Tibial nerve (tissue), 4 donors: Measurements from ENCODE around the gene SPAG8. TPM values are rescaled to one million over a fixed set of nuclear protein-coding genes. Genes with fewer than 3 reads are reported as not detected.

Experiments used
- DNase-seq, 2 donors: peaks; one replicate each; pipeline ENCODE4 v3.0.0-alpha.2; 2019; ENCODE audit warnings: low spot score in 2 of 2
- H3K27ac ChIP-seq, 4 donors: fragments of 200-600 bp; sonication (generic) in 3 of 4; one replicate each; pipeline ENCODE4 v1.5.1; 2017 to 2019; ENCODE audit warnings: mild to moderate bottlenecking in 1 of 4
- H3K27me3 ChIP-seq, 2 donors: fragments of 200-600 bp; sonication (generic) in 1 of 2; one replicate each; pipeline versions ENCODE4 v1.5.1 to v1.6.0; 2017 to 2019
- H3K36me3 ChIP-seq, 3 donors: fragments of 200-600 bp; sonication (generic); one replicate each; pipeline ENCODE4 v1.5.1; 2018 to 2019
- H3K4me1 ChIP-seq, 4 donors: fragments of 200-600 bp; sonication (generic) in 3 of 4; one replicate each; pipeline ENCODE4 v1.5.1; 2017 to 2019
- H3K4me3 ChIP-seq, 4 donors: fragments of 200-600 bp; sonication (generic) in 3 of 4; one replicate each; pipeline ENCODE4 v1.5.1; 2017 to 2019; ENCODE audit warnings: mild to moderate bottlenecking in 1 of 4, moderate library complexity in 1 of 4
- H3K9me3 ChIP-seq, 4 donors: fragments of 200-600 bp; sonication (generic) in 3 of 4; one replicate each; pipeline ENCODE4 v1.5.1; 2017 to 2019
- EP300 ChIP-seq, 2 donors: sonication (generic); formaldehyde crosslinking; IDR thresholded peaks; one replicate each; pipeline ENCODE4 v1.6.1; 2017; ENCODE audit warnings: antibody characterized with exemption in 2 of 2, mild to moderate bottlenecking in 1 of 2
- POLR2A ChIP-seq, 2 donors: fragments of 450-650 bp; IDR thresholded peaks; one replicate each; pipeline ENCODE4 v1.6.1; 2017; ENCODE audit warnings: antibody characterized with exemption in 2 of 2, mild to moderate bottlenecking in 2 of 2, moderate library complexity in 2 of 2
- WGBS, 2 donors: methylation state at CpG; one replicate each; pipeline ENCODE4 v1.1.5; 2018; 5-methylcytosine and 5-hydroxymethylcytosine counted together
- small RNA-seq: library from RNA; depleted of rRNA; stranded (forward); fragments of <200 nt; gene quantifications from one replicate; pipeline ENCODE3, GENCODE V24; 2016
- total RNA-seq, 4 donors: library from RNA; depleted of rRNA; stranded (reverse); fragments of >200 nt; gene quantifications; one replicate each; pipeline ENCODE4 v1.1.0, GENCODE V29; 2016
- TF ChIP-seq, protein P1 (sequence below), 5 experiments: fragments of 200-600 bp in 3 of 5; fragments of 450-650 bp in 2 of 5; sonication (generic) in 3 of 5; IDR thresholded peaks; one replicate each; pipeline ENCODE4 v1.5.1; 2016 to 2019; ENCODE audit warnings: antibody characterized with exemption in 5 of 5, mild to moderate bottlenecking in 3 of 5, moderate library complexity in 2 of 5

Gene SPAG8
- total RNA-seq, 4 donors from 2014 or later, result 2.6 to 4.0 (median 3.5) TPM

DNA sequence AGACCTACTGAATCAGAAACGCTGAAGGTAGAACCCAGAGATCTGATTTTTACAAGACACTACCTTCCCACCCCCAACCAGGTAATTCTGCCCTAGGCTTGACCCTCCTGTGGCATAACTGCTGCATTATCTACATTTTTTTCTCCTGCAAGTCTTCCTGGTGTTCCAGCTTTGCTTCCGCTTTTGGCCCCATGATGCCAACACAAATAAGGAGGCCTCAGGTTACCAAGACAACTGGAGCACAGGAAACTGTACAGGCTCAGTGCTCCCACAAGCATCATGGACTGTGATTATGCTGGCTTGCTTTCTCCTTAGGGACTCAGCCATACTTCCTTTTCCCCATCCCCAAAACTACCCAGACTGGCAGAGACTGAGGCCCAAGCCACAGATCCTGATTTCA, 51.4 kb downstream of the SPAG8 start:
- peak overlapping the region in 1 of 4 donors; percentile 4 for H3K27ac ChIP-seq
- 71 to 72% methylated on average over 2 of the region's 2 CpGs for WGBS, 2 donors

GRCh38 chr9:35759795-35760194, 52.3 kb downstream of the SPAG8 start:
- Histone ChIP-seq H3K9me3 (no peaks in the 10 kb centered on the region), H3K4me1 (peaks cover 0 to 55% (median 15%) of the 10 kb centered on the region in 4 donors), H3K4me3 (no peak overlapping the region), H3K27me3 (no peaks in the 10 kb centered on the region), H3K36me3 (peaks cover 0 to 7% (median 0%) of the 10 kb centered on the region in 3 donors), H3K27ac (no peak overlapping the region)
- 95% methylated on average over 4 of the region's 4 CpGs for WGBS, 2 donors
- no peak for DNase-seq
- no peak for TF ChIP-seq EP300 (IDR thresholded peaks at IDR 0.05)
- TF ChIP-seq, protein P1, sequence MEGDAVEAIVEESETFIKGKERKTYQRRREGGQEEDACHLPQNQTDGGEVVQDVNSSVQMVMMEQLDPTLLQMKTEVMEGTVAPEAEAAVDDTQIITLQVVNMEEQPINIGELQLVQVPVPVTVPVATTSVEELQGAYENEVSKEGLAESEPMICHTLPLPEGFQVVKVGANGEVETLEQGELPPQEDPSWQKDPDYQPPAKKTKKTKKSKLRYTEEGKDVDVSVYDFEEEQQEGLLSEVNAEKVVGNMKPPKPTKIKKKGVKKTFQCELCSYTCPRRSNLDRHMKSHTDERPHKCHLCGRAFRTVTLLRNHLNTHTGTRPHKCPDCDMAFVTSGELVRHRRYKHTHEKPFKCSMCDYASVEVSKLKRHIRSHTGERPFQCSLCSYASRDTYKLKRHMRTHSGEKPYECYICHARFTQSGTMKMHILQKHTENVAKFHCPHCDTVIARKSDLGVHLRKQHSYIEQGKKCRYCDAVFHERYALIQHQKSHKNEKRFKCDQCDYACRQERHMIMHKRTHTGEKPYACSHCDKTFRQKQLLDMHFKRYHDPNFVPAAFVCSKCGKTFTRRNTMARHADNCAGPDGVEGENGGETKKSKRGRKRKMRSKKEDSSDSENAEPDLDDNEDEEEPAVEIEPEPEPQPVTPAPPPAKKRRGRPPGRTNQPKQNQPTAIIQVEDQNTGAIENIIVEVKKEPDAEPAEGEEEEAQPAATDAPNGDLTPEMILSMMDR (IDR thresholded peaks at IDR 0.05), result no peak
- no peak for TF ChIP-seq POLR2A (IDR thresholded peaks at IDR 0.05)

More for the DNA sequence above, 51.4 kb downstream of the SPAG8 start:
- H3K9me3 ChIP-seq, result no peaks in the 10 kb centered on the region
- H3K36me3 ChIP-seq, result peaks cover 0 to under 1% (median 0%) of the 10 kb centered on the region in 3 donors
- H3K4me3 ChIP-seq, result no peak overlapping the region
- H3K4me1 ChIP-seq, result peaks cover 0 to 53% (median 15%) of the 10 kb centered on the region in 4 donors
- TF ChIP-seq EP300 (IDR thresholded peaks at IDR 0.05), result peak in 1 of 2 donors; percentile 14
- TF ChIP-seq, protein P1 (IDR thresholded peaks at IDR 0.05), result no peak
- no peaks in the 10 kb centered on the region for H3K27me3 ChIP-seq
- no peak for DNase-seq

Small RNA genes within 50 kb of the gene (small RNA-seq; reads per million reads assigned to genes)
- not detected for gene HINT2

Other genes with a start within 250 kb of the SPAG8 start
- gene TESK1, start 207.0 kb downstream of the SPAG8 start, total RNA-seq, result 10 to 100 TPM; 29.3 to 40.0 (median 35.6) TPM
- 1 to 10 TPM in 3 of 4 donors, not detected in 1; 1.9 to 6.0 (median 3.5) TPM for gene CD72, start 193.8 kb downstream of the SPAG8 start, total RNA-seq
- under 1 TPM in 1 of 4 donors, not detected in 3; 0.39 TPM for gene SIT1, start 161.3 kb downstream of the SPAG8 start, total RNA-seq
- gene RMRP, start 154.2 kb downstream of the SPAG8 start, total RNA-seq, result 1,000 to 10,000 TPM in 3 of 4 donors, 100 to 1,000 TPM in 1; 649 to 2,915 (median 1,530) TPM
- gene CCDC107, start 154.0 kb downstream of the SPAG8 start, total RNA-seq, result 10 to 100 TPM; 41.6 to 58.8 (median 47.8) TPM
- gene ARHGEF39, start 147.1 kb downstream of the SPAG8 start, total RNA-seq, result 1 to 10 TPM in 2 of 4 donors, under 1 TPM in 1, not detected in 1; 0.20 to 4.8 (median 1.0) TPM
- gene CA9, start 138.3 kb downstream of the SPAG8 start, total RNA-seq, result under 1 TPM in 1 of 4 donors, not detected in 3; 0.84 TPM
- gene TPM2, start 122.3 kb downstream of the SPAG8 start, total RNA-seq, result 100 to 1,000 TPM; 229 to 350 (median 289) TPM
- gene TLN1, start 80.1 kb downstream of the SPAG8 start, total RNA-seq, result 100 to 1,000 TPM; 284 to 405 (median 350) TPM
- gene CREB3, start 79.6 kb downstream of the SPAG8 start, total RNA-seq, result 10 to 100 TPM; 41.6 to 70.1 (median 53.5) TPM
- gene GBA2, start 63.0 kb downstream of the SPAG8 start, total RNA-seq, result 10 to 100 TPM; 63.8 to 92.1 (median 66.1) TPM
- 10 to 100 TPM; 18.6 to 21.3 (median 20.2) TPM for gene RGP1, start 63.0 kb downstream of the SPAG8 start, total RNA-seq
- gene MSMP, start 58.0 kb downstream of the SPAG8 start, total RNA-seq, result not detected
- gene NPR2, start 20.7 kb downstream of the SPAG8 start, total RNA-seq, result 10 to 100 TPM; 26.3 to 36.0 (median 32.4) TPM
- 10 to 100 TPM; 21.0 to 74.3 (median 35.9) TPM for gene HINT2, start 2.8 kb upstream of the SPAG8 start, total RNA-seq
- gene FAM221B, start 16.5 kb upstream of the SPAG8 start, total RNA-seq, result not detected
- gene TMEM8B, start 17.0 kb upstream of the SPAG8 start, total RNA-seq, result 10 to 100 TPM; 14.6 to 23.9 (median 20.1) TPM
- not detected for gene OR13J1, start 58.1 kb upstream of the SPAG8 start, total RNA-seq
- gene HRCT1, start 93.9 kb upstream of the SPAG8 start, total RNA-seq, result 10 to 100 TPM in 3 of 4 donors, 1 to 10 TPM in 1; 7.2 to 15.5 (median 12.0) TPM
- gene SPAAR, start 97.2 kb upstream of the SPAG8 start, total RNA-seq, result 10 to 100 TPM in 1 of 4 donors, 1 to 10 TPM in 3; 5.1 to 12.2 (median 7.7) TPM
- gene OR2S2, start 145.9 kb upstream of the SPAG8 start, total RNA-seq, result not detected
- gene RECK, start 224.7 kb upstream of the SPAG8 start, total RNA-seq, result 10 to 100 TPM; 15.6 to 24.1 (median 18.7) TPM